ENCODE results near the gene MAP3K7.

Gene MAP3K7

GRCh38 chr6:90478278-90478677 is 108.6 kb downstream of the MAP3K7 start:
- DNase-seq (ENCODE audit: extremely low spot score) = peak; percentile 18
- POLR2A ChIA-PET = no interaction called here
- CTCF ChIA-PET = interaction anchor here (0.6 to 1.7 kb wide), 5 partner anchors 12 to 1038 kb away, joined by 4 to 21 read pairs (median 6); no protein-coding TSS in a partner anchor
- TF ChIP-seq FOXA1 (IDR thresholded peaks at IDR 0.05) (no peak), CTBP1 (IDR thresholded peaks at IDR 0.05; ENCODE audit: borderline replicate concordance) (no peak), FOXK2 (IDR thresholded peaks at IDR 0.05) (no peak)

DNA sequence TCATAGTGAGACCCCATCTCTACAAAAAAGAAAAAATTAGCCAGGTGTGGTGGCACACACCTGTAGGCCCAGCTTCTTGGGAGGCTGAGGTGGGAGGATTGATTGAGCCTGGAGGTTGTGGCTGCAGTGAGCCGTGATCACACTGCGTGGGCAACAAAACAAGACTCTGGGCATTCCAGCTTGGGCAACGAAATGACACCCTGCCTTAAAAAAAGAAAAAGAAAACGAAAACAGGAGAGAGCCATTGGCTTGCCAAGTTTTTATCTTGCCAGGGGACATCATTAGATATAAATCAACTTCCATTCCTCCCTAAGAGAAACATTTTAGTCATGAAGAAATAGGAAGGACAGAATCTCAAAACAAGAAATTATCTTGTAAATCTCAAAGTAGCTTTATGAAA is 109.5 kb downstream of the MAP3K7 start:
- no peak for TF ChIP-seq FOXK2 (IDR thresholded peaks at IDR 0.05)
- no peak for TF ChIP-seq HDGF (IDR thresholded peaks at IDR 0.05; ENCODE audit: borderline replicate concordance)
- no peak for TF ChIP-seq ELF4 (IDR thresholded peaks at IDR 0.05)
- TF ChIP-seq FOXA1 (IDR thresholded peaks at IDR 0.05) = no peak
- TF ChIP-seq CTBP1 (IDR thresholded peaks at IDR 0.05; ENCODE audit: borderline replicate concordance) = no peak
- no peak for TF ChIP-seq SP1 (IDR thresholded peaks at IDR 0.05)
- no peak for DNase-seq (ENCODE audit: extremely low spot score)
- ChIA-PET CTCF (interaction anchor here (0.9 to 1.4 kb wide), 4 partner anchors 20 to 547 kb away, joined by 3 to 4 read pairs (median 4); no protein-coding TSS in a partner anchor), POLR2A (no interaction called here)

GRCh38 chr6:90472716-90473115 is 114.2 kb downstream of the MAP3K7 start:
- POLR2A ChIA-PET = no interaction called here

DNA sequence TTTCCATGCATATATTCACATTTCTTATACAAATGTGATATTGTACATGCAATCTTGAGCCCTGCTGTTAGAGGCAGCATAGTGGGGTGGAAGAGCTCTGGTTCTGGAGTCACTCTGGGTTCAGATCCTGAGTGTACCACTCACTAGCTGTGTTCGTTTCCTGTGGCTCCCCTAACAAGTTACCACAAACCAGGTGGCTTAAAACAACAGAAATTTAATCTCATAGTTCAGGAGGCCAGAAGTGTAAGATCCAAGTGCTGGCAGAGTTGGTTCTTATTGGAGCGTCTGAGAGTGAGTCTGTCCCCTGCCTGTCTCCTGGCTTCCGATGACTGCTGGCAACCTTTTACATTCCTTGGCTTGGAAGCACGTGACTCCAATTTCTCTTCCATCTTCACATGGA is 115.6 kb downstream of the MAP3K7 start:
- CTCF ChIA-PET = interaction anchor here (0.5 kb wide), 1 partner anchor 541 kb away, joined by 3 read pairs; no protein-coding TSS in a partner anchor
- TF ChIP-seq HDGF (IDR thresholded peaks at IDR 0.05; ENCODE audit: borderline replicate concordance) = no peak
- TF ChIP-seq ZNF384 (IDR thresholded peaks at IDR 0.05) = no peak
- no peak for TF ChIP-seq PKNOX1 (IDR thresholded peaks at IDR 0.05)
- no peak for TF ChIP-seq NFRKB (IDR thresholded peaks at IDR 0.05)
- DNase-seq (ENCODE audit: extremely low spot score) = no peak
- POLR2A ChIA-PET = no interaction called here

More at GRCh38 chr6:90472716-90473115, 114.2 kb downstream of the MAP3K7 start:
- DNase-seq (ENCODE audit: extremely low spot score) = no peak
- CTCF ChIA-PET = no interaction called here
- no peak for TF ChIP-seq CTBP1 (IDR thresholded peaks at IDR 0.05; ENCODE audit: borderline replicate concordance)
- TF ChIP-seq ARNT (IDR thresholded peaks at IDR 0.05) = no peak
- no peak for TF ChIP-seq FOXA1 (IDR thresholded peaks at IDR 0.05)
- no peak for TF ChIP-seq L3MBTL2 (conservative IDR thresholded peaks at IDR 0.05)
- no peak for TF ChIP-seq NFRKB (IDR thresholded peaks at IDR 0.05)
- TF ChIP-seq LEF1 (IDR thresholded peaks at IDR 0.05; ENCODE audit: borderline replicate concordance) = no peak
- TF ChIP-seq PKNOX1 (IDR thresholded peaks at IDR 0.05) = no peak
- TF ChIP-seq ZNF384 (IDR thresholded peaks at IDR 0.05) = no peak
- no peak for TF ChIP-seq SP1 (IDR thresholded peaks at IDR 0.05)
- TF ChIP-seq SUZ12 (IDR thresholded peaks at IDR 0.05) = no peak

DNA sequence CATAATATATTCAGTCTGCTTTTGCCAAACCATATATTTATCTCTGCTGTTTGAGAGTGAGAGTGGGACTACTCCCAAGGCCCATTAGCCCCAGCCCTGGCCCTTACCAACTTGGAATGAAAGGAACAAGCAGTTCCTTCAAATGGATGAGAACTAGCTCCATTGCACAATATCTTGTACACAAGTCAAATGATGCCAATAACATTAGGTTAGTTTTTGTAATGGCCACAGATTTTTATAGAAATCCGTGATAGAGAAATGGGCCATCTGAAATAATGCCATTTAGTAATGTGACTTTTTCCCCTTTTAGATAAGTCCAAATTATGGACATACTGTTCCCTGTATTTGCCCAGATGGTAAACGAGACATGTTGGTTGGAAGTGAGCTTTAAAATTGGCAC is 117.0 kb downstream of the MAP3K7 start:
- ChIA-PET CTCF (interaction anchor here (0.5 to 0.8 kb wide), 2 partner anchors 9 to 529 kb away, joined by 3 to 4 read pairs; no protein-coding TSS in a partner anchor), POLR2A (no interaction called here)
- no peak for DNase-seq (ENCODE audit: extremely low spot score)
- TF ChIP-seq FOXK2 (IDR thresholded peaks at IDR 0.05) (no peak), PKNOX1 (IDR thresholded peaks at IDR 0.05) (no peak), L3MBTL2 (conservative IDR thresholded peaks at IDR 0.05) (no peak), HDGF (IDR thresholded peaks at IDR 0.05; ENCODE audit: borderline replicate concordance) (no peak), CTBP1 (IDR thresholded peaks at IDR 0.05; ENCODE audit: borderline replicate concordance) (no peak), SUZ12 (IDR thresholded peaks at IDR 0.05) (no peak), LEF1 (IDR thresholded peaks at IDR 0.05; ENCODE audit: borderline replicate concordance) (no peak), ARNT (IDR thresholded peaks at IDR 0.05) (no peak), SP1 (IDR thresholded peaks at IDR 0.05) (no peak), NFRKB (IDR thresholded peaks at IDR 0.05) (no peak)

DNA sequence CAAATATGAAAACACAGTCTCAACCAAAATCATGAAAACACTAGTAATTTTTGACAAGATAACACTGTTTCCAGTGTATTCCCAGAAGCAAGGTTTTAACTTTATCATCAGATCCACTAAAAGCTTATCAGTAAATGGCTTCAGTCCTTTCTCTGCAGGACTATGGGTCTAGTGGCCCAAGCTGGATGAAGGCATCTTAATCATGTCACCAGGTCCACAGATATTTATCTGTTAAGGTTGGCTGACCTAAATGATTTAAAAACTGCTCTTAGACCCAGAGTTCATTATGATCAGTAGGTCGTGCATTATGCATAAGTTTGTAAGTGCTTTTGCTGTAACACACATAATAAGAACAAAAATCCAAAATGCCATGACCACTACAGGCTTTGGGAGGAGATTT is 118.0 kb downstream of the MAP3K7 start:
- TF ChIP-seq TARDBP (IDR thresholded peaks at IDR 0.05) (no peak), ZNF384 (IDR thresholded peaks at IDR 0.05) (no peak), SP1 (IDR thresholded peaks at IDR 0.05) (no peak), LEF1 (IDR thresholded peaks at IDR 0.05; ENCODE audit: borderline replicate concordance) (no peak), HDGF (IDR thresholded peaks at IDR 0.05; ENCODE audit: borderline replicate concordance) (no peak), FOXA1 (IDR thresholded peaks at IDR 0.05) (no peak), L3MBTL2 (conservative IDR thresholded peaks at IDR 0.05) (no peak), FOXK2 (IDR thresholded peaks at IDR 0.05) (no peak), SUZ12 (IDR thresholded peaks at IDR 0.05) (no peak), ARNT (IDR thresholded peaks at IDR 0.05) (no peak), ELF4 (IDR thresholded peaks at IDR 0.05) (no peak), BHLHE40 (IDR thresholded peaks at IDR 0.05; ENCODE audit: borderline replicate concordance) (no peak)
- CTCF ChIA-PET = no interaction called here
- POLR2A ChIA-PET = no interaction called here
- DNase-seq (ENCODE audit: extremely low spot score) = no peak

GRCh38 chr6:90468080-90468479 is 118.8 kb downstream of the MAP3K7 start:
- no peak for DNase-seq (ENCODE audit: extremely low spot score)
- ChIA-PET POLR2A (no interaction called here), CTCF (no interaction called here)
- TF ChIP-seq SP1 (IDR thresholded peaks at IDR 0.05) = no peak

DNA sequence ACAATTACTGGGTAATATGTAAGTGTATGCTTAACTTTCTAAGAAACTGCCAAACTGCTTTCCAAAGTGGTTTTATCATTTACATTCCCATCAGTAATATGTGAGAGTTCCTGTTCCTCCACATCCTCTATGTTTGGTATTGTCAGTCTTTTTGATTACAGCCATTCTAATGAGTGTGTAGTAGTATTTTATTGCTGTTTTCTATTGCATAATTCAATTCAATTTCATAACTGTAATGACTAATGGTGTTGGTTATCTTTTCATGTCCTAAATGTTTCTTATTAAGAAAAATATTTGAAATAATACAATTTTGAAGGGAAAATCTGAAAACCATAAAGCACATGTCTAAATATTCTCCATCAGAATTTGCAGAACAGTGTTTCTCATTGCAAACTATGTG is 119.3 kb downstream of the MAP3K7 start:
- POLR2A ChIA-PET = no interaction called here
- DNase-seq (ENCODE audit: extremely low spot score) = no peak
- TF ChIP-seq BHLHE40 (IDR thresholded peaks at IDR 0.05; ENCODE audit: borderline replicate concordance) (no peak), ARNT (IDR thresholded peaks at IDR 0.05) (no peak), FOXA1 (IDR thresholded peaks at IDR 0.05) (no peak), SUZ12 (IDR thresholded peaks at IDR 0.05) (no peak), HDGF (IDR thresholded peaks at IDR 0.05; ENCODE audit: borderline replicate concordance) (no peak), L3MBTL2 (conservative IDR thresholded peaks at IDR 0.05) (no peak), NFRKB (IDR thresholded peaks at IDR 0.05) (no peak), ZNF384 (IDR thresholded peaks at IDR 0.05) (no peak), FOXM1 (IDR thresholded peaks at IDR 0.05; ENCODE audit: borderline replicate concordance) (no peak), FOXK2 (IDR thresholded peaks at IDR 0.05) (no peak), CTBP1 (IDR thresholded peaks at IDR 0.05; ENCODE audit: borderline replicate concordance) (no peak), TARDBP (IDR thresholded peaks at IDR 0.05) (no peak), SP1 (IDR thresholded peaks at IDR 0.05) (no peak), ELF4 (IDR thresholded peaks at IDR 0.05) (no peak), LEF1 (IDR thresholded peaks at IDR 0.05; ENCODE audit: borderline replicate concordance) (no peak), PKNOX1 (IDR thresholded peaks at IDR 0.05) (no peak)
- CTCF ChIA-PET = no interaction called here

Data from HEK293T (cell line).